HG03280 (cell line): ENCODE measurements around the gene COL8A2.

Experiments used
- ATAC-seq: cut with Tn5 transposase; IDR thresholded peaks from one replicate; pipeline ENCODE4 v1.9.1; 2021; ENCODE audit warnings: mild to moderate bottlenecking, moderate library complexity; ENCODE audit not compliant: unreplicated experiment

Gene COL8A2

GRCh38 chr1:36137776-36138175 lies 12.8 kb upstream of the COL8A2 start:
- no peak for ATAC-seq

- no peak for ATAC-seq
Observed at GRCh38 chr1:36137226-36137625, 12.2 kb upstream of the COL8A2 start.

- no peak for ATAC-seq
Observed at GRCh38 chr1:36136535-36136934, 11.5 kb upstream of the COL8A2 start.

GRCh38 chr1:36135796-36136195 lies 10.8 kb upstream of the COL8A2 start:
- no peak for ATAC-seq

GRCh38 chr1:36135330-36135667 lies 10.3 kb upstream of the COL8A2 start:
- ATAC-seq = no peak

GRCh38 chr1:36134505-36135329 lies 9.7 kb upstream of the COL8A2 start:
- ATAC-seq = no peak

- ATAC-seq = no peak
Observed at GRCh38 chr1:36134031-36134430, 9.0 kb upstream of the COL8A2 start.

- ATAC-seq = no peak
Observed at GRCh38 chr1:36133484-36133883, 8.5 kb upstream of the COL8A2 start.

- ATAC-seq = no peak
Observed at GRCh38 chr1:36132029-36132428, 7.0 kb upstream of the COL8A2 start.

GRCh38 chr1:36128905-36129206 lies 3.8 kb upstream of the COL8A2 start:
- ATAC-seq = no peak

GRCh38 chr1:36128126-36128904 lies 3.3 kb upstream of the COL8A2 start:
- no peak for ATAC-seq

- ATAC-seq = no peak
Observed at GRCh38 chr1:36126797-36127500, 1.9 kb upstream of the COL8A2 start.

- no peak for ATAC-seq
Observed at GRCh38 chr1:36126005-36126716, 1.1 kb upstream of the COL8A2 start.

- no peak for ATAC-seq
Observed at GRCh38 chr1:36124404-36125128, 456 bp downstream of the COL8A2 start.

- ATAC-seq = no peak
Observed at GRCh38 chr1:36123356-36123755, 1.7 kb downstream of the COL8A2 start.

GRCh38 chr1:36122062-36123030 lies 2.7 kb downstream of the COL8A2 start:
- ATAC-seq = no peak

GRCh38 chr1:36119456-36119855 lies 5.6 kb downstream of the COL8A2 start:
- no peak for ATAC-seq

- no peak for ATAC-seq
Observed at GRCh38 chr1:36118447-36119204, 6.4 kb downstream of the COL8A2 start.

GRCh38 chr1:36116901-36117300 lies 8.1 kb downstream of the COL8A2 start:
- ATAC-seq = no peak
